ENCODE data around the gene SYPL2.

SYPL2 gene

DNA sequence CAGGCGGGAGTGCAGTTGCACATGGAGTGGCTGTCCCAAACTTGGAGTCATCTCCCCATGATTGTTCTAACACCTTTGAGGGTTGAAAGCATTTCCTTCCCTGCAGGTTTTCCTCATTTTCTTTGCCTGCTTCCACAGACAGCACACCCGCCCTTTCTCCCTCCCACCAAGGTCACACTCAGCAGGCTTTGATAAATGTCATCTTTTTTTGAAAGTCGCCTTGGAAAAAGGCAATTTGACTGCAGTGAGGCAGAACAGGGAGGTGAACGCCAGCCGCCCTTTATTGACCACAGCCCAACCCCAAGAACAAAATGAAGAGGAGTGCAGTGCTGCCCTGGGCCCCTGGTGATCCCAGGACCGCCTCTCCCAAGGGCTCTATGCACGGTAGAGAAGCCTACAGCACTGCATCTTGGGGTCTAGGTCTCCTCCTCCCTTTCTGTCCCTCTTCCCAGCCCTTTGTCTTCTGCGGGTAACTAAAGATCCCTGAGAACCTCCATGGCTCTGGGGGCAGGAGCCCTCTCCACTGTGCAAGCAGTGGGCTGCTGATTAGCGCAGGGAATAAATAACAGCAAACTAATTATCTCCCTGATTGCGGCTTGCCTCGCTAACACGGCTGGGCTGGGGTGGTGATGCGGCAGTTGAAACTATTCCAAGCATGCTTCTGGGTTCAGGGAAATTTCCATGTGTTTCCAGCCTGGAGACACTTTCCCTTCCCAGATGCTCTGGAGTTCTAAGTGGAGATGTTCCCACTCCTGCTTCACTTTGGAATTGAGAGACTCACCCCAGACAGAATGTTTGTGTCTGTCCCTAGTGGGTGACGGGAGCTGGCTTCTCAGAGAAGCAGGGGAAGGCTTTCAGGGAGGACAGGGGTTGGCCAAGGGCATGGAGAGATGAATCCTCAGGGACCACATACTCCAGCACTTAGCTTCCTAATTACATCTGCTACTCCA is 54.9 kb downstream of the SYPL2 start:
- DNase-seq = no peak

DNA sequence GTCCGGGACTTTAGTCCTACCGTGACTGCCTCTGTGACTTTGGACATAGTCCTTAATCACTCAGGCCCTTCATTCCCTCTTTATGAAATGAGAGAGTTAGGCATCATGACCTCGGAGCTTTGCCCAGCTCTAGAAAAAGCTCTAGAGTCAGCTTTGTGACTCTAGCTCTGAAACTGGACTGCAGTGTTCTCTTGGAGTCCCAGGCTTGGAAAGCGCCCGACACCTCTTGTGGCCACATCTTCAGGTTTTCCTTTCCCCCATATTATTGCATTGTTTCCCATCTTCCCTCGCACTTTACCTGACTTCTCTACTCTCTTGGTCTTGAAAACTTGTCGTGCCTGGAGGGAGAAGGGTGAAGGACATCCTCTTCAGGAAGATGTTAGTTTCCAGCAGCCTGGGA is 55.7 kb downstream of the SYPL2 start:
- DNase-seq = no peak

DNA sequence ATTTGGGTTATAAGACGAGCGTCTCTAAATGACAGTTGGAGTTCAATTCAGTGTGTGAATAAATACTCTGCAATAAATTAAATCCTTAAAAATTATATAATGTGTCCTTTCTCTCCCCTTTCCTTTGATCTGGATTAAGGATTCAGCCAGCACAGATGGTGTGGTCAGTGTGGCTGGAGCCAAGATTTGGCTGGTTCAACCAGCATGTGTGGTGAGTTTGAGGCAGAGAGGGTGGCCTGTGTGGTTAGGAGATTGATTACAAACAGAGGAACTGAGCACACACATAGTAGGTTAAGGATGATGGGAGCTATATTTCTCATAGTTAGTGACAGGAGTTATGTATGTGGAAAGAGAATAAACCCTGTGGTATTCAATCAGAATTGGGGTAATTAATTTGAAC is 57.4 kb downstream of the SYPL2 start:
- no peak for DNase-seq

DNA sequence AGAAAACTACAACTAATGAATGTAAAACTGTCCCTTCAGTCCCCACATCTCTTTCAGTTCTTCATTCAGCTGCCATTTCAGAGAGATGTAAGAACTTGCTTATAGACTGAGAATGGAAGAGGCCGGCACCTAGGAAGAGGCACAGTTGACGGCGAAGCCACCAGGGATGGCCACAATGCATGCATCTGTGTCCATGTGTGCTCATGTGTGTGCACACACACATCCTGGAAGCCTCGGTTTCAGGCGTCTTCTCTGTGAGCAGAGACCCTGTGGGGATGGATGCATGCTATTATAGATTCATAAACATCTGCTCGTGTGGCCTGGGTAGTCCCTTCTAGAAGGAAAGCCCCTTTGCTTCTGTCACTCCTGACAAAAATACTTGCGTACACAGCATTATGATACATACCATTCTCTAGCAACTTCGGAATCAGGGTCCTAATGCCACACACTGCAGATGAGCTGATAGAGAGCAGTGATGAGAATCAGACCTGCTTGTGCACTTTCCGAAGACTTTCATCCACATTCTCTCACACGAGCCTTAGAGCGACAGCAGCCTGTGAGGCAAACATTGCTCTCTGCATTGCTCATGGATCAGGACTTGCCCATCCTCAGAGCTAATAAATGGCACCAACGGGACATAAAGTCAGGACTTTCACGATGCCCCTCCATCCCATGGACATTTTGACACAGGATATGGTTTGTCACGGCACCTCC is 60.9 kb downstream of the SYPL2 start:
- no peak for DNase-seq

DNA sequence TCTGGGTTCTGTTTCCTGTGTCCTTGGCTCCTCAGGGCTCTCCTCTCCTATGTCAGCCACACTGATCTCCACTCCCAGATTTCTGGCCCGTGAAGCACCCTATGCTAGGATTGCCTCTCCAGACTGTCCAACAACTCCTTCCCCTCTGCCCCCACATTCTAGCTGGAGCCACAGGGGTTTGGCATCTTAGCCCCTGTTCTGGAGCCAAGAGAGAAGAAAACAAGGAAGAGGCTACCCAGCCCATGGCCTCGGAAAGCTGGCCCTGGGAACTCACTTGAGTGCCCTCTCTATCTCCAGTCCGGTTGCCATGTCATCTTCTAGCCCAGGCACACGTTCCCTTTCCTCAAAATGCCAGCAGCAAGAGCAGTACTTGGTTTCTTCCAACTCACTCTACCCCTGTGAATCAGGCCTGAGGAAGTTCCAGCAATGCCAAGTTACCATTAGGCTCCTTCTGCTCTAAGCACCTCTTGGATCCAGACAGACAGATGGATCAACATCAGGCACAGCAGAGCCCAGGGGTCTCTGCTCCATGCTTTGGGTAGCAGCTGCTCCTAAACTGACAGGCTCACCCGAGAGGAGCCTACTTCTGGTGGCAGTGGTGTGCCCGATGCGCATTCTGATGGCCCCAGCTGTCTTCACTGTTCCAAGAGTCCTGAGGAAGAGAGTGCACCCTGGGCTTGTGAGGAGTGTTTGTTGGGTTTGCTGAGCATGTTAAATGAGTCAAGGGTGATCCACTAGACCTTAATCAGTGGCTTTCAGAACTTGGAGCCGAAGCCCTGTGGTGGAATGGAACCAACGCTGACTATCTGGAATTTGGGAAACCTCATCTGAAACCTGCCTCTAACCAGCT is 61.7 kb downstream of the SYPL2 start:
- DNase-seq = no peak

DNA sequence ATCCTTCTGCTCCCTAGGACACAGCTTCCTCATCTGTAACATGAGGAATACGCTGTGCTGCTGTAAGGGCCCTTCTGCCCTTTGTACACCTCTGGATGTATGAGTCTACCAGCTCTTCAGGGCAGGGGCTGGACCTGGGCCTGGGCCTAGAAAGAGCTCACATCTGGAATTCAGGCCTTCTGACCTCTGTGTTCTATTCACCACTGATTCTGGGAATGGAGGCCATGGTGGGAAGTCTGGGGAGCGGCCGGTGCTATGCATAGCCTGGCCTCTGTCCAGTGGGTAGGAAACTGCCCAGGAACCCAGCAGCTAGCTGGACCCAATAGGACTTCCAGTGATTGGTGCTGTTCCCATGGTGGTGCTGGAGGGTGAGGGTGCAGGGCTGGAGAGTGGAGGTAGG is 62.4 kb downstream of the SYPL2 start:
- DNase-seq = no peak

DNA sequence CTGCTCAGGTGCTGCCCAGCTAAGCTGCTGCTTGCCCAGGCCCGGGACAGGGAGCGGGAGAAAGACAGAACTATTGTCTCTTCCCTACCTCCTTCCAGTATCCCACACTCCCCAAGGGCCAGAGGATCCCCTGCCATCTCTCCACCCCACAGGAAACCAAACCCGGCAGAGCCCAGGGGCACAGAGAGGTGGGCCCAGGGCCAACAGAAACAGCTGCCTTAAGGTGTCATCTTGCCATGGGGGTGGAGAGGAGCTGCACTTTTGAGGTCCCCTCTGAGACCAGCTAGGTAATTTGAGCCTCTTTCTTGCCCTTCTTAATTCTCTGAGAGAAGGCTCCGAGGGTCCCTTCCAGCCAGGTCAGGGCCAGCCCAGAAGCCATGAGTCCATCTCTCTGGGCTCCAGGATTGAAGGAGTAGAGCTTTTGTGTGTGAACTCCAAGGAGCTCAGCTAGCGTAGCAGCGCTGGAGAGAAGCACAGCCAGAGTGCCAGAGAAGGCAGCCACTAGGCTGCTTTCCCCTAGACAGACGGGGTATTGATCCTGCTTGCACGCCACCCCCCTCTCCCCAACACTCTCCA is 63.6 kb downstream of the SYPL2 start:
- DNase-seq = no peak

DNA sequence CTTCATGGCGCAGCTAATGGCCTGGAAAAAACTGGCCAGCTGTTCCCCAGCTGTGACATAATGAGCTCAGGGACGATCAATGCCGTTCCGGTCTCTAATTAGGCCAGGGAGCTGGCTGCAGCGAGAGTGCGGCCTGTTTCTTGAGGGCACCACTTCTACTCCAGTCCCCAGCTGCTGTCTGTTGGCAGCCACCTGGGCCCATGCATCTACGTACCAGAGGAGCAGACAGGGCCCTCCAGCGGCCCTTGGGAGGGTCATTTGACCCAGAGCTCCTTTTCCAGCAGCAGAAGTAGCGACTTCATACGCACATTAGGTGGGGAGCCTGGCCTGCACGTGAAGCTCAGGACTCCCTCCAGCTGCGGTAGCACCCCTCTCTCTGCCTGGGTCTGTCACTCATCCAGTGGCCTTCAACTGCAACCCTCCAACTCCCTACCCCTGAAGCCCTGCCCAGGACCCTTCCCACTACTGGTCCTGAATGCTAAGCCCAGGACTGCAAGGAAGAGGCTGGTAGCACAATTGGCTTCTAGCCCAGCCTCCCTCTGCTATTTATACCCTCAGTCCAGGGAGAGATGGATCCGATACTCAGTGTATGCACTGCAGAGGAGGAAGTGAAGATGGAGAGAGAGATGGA is 64.2 kb downstream of the SYPL2 start:
- peak; percentile 43 for DNase-seq

DNA sequence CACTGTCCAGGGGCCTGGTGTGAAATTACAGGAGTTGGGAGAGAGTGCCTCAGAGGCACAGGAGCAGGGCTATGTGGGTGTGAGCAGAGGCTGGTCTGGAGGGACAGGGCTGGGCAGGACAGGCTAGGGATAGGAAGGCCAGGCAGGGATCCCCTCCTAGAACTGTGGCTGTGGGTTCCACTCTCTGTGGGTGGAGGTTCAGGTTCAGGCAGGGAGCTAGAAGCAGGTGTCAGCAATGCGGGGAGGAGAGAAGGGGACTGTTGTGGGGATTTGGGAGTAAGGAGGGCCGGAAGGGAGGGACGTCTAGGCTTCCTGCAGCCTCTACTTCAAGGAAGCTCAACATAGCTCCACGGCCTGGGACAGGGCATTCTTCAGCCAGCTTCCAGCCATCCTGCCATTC is 65.0 kb downstream of the SYPL2 start:
- DNase-seq = no peak

Measured in NCI-H510A treated with DMSO at 0.1 percent for 48 hours (cell line).